GM06990 (cell line): ENCODE data around the gene SNAPIN.

Experiments used
- DNase-seq: peaks from one replicate; pipeline ENCODE4 v3.0.0-alpha.2; 2011; ENCODE audit not compliant: insufficient read length; ENCODE audit errors: extremely low read depth
- H3K27me3 ChIP-seq: replicated peaks from 2 replicates; pipeline ENCODE4 v1.6.0; 2011; ENCODE audit warnings: low read length; ENCODE audit not compliant: control insufficient read depth, insufficient read depth
- H3K36me3 ChIP-seq: 2 replicates; pipeline ENCODE4 v1.5.1; 2011; ENCODE audit warnings: low read length; ENCODE audit not compliant: control insufficient read depth, insufficient read depth
- H3K4me3 ChIP-seq: replicated peaks from 2 replicates; pipeline ENCODE4 v1.5.1; 2011; ENCODE audit warnings: low read depth, mild to moderate bottlenecking, control low read depth, low read length
- TF ChIP-seq, protein P1 (sequence below): IDR thresholded peaks from 2 replicates; pipeline ENCODE4 v1.5.1; 2011; ENCODE audit warnings: low read length, control low read depth, mild to moderate bottlenecking, inconsistent platforms; ENCODE audit not compliant: insufficient read depth, poor library complexity, severe bottlenecking

The SNAPIN gene

DNA sequence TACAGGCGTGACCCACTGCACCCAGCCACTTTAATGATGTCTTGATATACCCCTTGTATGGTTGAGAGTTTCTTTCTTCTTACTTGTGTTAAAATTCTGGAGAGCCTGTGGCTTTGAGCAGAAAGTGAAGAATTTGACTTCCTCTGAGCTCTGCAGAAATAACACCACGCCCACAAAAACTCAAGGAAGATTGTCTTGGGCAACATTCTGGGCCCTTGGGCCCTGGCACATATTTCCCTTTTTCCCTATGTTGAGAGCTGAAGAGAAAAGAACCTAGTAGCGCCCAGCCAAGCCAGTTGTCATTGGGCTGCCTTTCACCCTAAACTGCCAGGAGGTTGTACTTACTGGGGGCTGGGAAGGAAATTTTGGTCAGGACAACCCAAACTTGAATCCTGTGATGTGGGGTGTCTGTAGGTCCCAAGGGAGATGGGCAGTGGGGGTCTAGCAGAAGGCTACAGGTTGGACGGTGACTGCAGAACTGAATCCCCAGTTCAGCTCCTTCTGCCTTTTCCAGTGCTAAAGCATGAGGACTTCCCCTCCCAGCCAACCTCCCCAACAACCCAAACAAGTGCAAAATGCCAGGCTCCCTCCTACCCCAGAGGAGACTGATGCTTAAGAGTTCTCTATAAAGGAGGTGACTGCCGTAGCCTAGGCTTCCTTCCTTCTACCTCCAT is 11.7 kb upstream of the SNAPIN start:
- DNase-seq, result no peak
- Histone ChIP-seq H3K36me3 (peaks cover 21% of the 10 kb centered on the region), H3K4me3 (no peak overlapping the region), H3K27me3 (no peaks in the 10 kb centered on the region)
- TF ChIP-seq, protein P1, sequence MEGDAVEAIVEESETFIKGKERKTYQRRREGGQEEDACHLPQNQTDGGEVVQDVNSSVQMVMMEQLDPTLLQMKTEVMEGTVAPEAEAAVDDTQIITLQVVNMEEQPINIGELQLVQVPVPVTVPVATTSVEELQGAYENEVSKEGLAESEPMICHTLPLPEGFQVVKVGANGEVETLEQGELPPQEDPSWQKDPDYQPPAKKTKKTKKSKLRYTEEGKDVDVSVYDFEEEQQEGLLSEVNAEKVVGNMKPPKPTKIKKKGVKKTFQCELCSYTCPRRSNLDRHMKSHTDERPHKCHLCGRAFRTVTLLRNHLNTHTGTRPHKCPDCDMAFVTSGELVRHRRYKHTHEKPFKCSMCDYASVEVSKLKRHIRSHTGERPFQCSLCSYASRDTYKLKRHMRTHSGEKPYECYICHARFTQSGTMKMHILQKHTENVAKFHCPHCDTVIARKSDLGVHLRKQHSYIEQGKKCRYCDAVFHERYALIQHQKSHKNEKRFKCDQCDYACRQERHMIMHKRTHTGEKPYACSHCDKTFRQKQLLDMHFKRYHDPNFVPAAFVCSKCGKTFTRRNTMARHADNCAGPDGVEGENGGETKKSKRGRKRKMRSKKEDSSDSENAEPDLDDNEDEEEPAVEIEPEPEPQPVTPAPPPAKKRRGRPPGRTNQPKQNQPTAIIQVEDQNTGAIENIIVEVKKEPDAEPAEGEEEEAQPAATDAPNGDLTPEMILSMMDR, result no peak

DNA sequence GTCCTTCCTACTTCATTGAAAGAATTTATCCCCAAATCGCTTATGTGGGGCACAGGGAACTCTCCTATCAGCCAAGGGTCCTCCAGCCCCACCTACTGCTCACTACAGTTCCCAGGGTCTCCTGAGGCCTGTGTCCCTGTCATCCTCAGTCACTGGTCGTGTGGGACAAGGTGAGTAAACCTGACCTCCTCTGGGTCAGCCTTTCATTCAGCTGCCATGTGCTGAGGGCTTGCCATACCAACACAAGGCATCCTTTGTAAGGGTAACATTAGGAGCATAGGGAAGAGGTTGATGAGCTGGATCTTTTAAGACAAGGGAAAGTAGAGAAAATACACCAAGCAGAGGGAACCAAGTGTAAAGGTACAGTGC is 11.2 kb upstream of the SNAPIN start:
- TF ChIP-seq, protein P1, result no peak
- H3K36me3 ChIP-seq, result peaks cover 16% of the 10 kb centered on the region

DNA sequence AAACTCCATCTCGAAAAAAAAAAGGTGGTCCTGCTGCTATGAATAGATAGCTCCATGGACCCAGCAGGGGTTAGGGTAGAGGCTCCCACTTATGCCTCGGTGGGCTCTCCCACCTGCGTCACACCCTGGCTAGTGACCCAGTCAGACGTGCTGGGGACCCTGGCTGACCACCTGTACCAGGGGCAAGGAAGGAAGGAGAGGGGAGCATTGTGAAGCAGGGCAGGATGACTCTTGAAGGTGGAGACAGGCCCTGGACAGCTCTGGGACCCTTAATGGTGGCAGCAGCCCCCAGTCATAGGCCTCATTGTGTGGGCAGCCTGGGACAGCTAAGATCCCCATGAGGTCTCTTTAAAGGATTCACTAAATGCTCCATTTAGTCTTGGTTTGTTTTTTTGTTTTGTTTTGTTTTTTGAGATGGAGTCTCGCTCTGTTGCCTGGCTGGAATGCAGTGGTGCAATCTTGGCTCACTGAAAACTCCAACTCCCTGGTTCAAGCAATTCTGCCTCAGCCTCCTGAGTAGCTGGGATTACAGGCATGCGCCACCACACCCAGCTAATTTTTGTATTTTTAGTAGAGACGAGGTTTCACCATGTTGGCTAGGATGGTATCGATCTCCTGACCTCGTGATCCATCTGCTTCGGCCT is 10.4 kb upstream of the SNAPIN start:
- Histone ChIP-seq H3K27me3 (no peaks in the 10 kb centered on the region), H3K4me3 (no peak overlapping the region), H3K36me3 (peaks cover 14% of the 10 kb centered on the region)
- TF ChIP-seq, protein P1, result no peak
- DNase-seq, result no peak

More for the DNA sequence above, 11.2 kb upstream of the SNAPIN start:
- DNase-seq, result no peak
- Histone ChIP-seq H3K4me3 (no peak overlapping the region), H3K27me3 (no peaks in the 10 kb centered on the region)

DNA sequence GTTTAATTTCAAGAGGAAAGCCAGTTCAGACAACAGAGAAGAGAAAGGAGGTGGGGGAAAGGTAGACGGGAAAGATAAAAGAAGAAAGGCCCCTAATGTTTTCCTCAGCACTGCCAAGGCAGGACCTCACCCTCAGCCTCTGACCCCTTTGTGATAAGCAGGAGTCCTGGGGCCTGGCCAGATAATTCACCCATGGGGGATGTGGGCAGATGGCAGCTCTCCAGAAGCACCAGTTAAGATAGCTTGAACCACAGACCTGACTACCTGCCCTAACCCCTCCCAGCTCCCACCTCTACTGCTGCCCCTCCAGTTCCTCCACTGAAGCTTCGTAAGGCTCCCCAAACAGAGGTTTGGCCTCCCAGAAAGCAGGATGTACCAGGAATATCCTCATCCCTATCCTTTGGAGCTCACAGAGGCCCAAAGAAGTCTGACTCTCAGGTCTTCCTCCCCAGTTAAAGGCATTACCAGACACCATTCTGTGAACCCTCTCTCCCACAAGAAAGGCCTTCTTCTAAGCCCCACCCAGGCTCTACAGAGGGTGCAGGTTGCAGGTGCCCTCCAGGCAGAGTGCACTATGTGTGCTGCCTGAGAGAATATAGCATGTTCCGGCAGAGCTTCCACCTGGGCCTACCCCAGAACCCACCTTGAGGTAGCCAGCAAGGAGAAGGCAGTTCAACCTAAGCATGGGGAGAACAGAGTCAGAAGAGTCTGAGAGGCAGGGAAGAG is 9.2 kb upstream of the SNAPIN start:
- TF ChIP-seq, protein P1, result no peak
- Histone ChIP-seq H3K4me3 (no peak overlapping the region), H3K36me3 (peaks cover 13% of the 10 kb centered on the region), H3K27me3 (no peaks in the 10 kb centered on the region)
- no peak for DNase-seq

DNA sequence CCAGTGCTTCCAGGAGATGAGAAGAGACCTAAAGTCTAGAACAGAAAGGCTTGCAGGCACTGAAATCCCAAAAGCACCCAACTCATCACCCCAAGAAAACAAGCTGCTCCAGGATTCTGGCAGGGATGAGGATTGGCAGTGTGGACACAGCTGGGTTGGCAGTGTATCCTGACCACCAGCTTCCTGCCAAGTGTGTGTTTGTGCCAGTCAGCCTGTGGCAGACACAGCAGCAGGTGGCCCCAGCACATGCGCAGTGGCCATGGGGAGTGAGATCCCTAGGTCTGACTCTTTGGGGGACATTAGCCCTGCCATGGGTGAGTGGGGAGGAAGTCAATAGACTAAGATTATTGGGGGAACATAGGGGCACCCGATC is 8.7 kb upstream of the SNAPIN start:
- TF ChIP-seq, protein P1, result no peak
- H3K36me3 ChIP-seq, result peaks cover 13% of the 10 kb centered on the region
- H3K27me3 ChIP-seq, result no peaks in the 10 kb centered on the region
- no peak for DNase-seq
- no peak overlapping the region for H3K4me3 ChIP-seq
